ENCODE results near the gene PTTG1IP2.

GRCh38 chr7:90473814-90474213 is 4.4 kb downstream of the PTTG1IP2 start:
- TF ChIP-seq HDGF (IDR thresholded peaks at IDR 0.05; ENCODE audit: borderline replicate concordance) (no peak), ELF4 (IDR thresholded peaks at IDR 0.05) (no peak), SP1 (IDR thresholded peaks at IDR 0.05) (no peak), FOXK2 (IDR thresholded peaks at IDR 0.05) (no peak), BHLHE40 (IDR thresholded peaks at IDR 0.05; ENCODE audit: borderline replicate concordance) (no peak), SUZ12 (IDR thresholded peaks at IDR 0.05) (no peak), L3MBTL2 (conservative IDR thresholded peaks at IDR 0.05) (no peak), CTBP1 (IDR thresholded peaks at IDR 0.05; ENCODE audit: borderline replicate concordance) (no peak), ARNT (IDR thresholded peaks at IDR 0.05) (no peak), PKNOX1 (IDR thresholded peaks at IDR 0.05) (no peak), TARDBP (IDR thresholded peaks at IDR 0.05) (no peak)
